ENCODE results near the gene GRAP2.

- TF ChIP-seq UBTF (IDR thresholded peaks at IDR 0.05; ENCODE audit: borderline replicate concordance in 1 of 2, low read depth in 2 of 2, low read length in 2 of 2) (no peak), SIN3B (IDR thresholded peaks at IDR 0.05; ENCODE audit: low read depth) (no peak), TBL1XR1 (IDR thresholded peaks at IDR 0.05; ENCODE audit: low read length in 2 of 2) (no peak)
Observed at GRCh38 chr22:39873965-39874364, 26.9 kb upstream of the GRAP2 start.

All from K562 (cell line).